GM18868 (cell line): ENCODE data around the gene CNTF.
"Not testable (repeated sequence)": the region's sequence is repeated elsewhere in the genome, so short reads cannot be mapped to it uniquely, and the experiment has no call there.

Experiments used
- ATAC-seq: cut with Tn5 transposase; IDR thresholded peaks from one replicate; pipeline ENCODE4 v1.9.1; 2021; ENCODE audit warnings: mild to moderate bottlenecking, moderate library complexity; ENCODE audit not compliant: unreplicated experiment

CNTF gene, protein sequence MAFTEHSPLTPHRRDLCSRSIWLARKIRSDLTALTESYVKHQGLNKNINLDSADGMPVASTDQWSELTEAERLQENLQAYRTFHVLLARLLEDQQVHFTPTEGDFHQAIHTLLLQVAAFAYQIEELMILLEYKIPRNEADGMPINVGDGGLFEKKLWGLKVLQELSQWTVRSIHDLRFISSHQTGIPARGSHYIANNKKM

DNA sequence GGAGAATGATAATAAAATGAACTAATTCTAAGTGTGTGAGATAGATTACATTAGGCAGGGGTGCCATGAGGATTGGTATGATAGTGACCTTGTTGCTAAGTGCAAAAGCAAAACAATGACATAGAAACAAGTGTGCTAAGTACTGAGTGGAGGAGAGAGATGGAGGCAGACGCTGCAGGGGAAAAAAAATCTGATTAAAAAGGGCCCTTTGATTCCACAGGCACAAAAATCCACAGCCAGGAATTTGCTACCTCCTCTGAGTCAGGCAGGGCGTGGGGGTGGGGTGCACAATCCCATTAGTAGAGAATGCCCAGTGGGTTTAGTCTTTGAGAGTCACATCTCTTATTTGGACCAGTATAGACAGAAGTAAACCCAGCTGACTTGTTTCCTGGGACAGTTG is at the start of gene CNTF:
Gene CNTF, plus strand, starts transcription at position 322 of the 400 bp plus-strand sequence. CDS start 88 bp downstream, outside the sequence.
- no peak for ATAC-seq

DNA sequence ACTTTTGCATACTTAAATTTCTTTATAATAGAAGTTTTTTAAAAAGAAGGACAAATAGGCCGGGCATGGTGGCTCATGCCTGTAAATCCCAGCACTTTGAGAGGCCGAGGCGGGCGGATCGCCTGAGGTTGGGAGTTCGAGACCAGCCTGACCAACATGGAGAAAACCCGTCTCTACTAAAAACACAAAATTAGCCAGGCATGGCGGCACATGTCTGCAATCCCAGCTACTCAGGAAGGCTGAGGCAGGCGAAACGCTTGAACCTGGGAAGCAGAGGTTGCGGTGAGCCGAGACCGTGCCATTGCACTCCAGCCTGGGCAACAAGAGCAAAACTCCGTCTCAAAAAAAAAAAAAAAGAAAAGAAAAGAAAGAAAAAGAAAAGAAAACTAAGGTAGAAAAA is 49.6 kb upstream of the CNTF start:
- not testable (repeated sequence) for ATAC-seq

DNA sequence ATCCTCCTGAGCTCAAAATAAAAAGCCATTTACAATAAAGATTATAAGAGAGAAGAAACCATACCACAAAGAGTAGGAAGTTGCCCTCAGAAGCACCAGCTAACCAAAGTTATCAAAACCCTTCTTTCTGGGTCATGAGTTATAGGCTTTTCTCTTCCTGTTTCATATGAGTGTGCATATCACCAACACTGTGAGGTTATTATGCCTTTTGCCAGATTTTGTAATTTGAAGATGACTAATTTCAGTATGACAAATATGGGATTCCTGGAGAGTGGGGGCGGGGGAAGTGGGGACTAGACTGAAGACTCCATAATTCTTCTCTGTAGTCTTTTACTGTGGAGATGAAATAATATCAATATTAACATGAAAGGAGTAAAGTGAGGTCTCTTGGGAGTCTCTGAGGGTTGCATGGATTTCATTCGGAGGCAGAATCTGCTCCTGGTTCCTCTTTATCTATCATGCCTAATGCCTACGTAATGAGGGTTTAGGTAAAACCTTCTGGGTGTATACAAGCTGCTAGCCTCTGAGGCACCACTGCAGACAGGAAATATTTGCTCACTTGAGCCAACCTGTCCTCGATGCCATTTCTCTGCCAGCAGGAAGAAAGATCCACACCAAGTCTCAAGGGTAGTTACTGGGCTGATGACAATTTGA is 48.9 kb upstream of the CNTF start:
- peak; percentile 40 for ATAC-seq

DNA sequence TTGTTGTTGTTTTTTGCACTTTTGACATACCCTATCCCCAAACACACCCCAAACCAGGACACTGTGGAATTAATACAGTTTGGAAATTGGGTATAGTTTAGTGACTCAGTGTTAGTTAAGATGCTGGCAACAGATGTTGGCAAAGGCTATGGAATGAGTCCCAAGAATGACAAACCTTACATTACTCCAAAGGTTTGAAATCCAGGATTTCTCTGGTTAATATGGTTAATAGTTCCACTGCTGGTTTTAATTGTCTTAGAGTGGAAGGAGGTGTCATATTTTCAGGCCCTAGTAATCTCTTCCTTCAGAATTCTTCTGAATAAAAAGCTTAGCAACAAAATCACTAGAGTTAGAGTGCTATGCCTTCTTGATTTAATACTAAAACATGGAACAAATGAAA is 47.6 kb upstream of the CNTF start:
- no peak for ATAC-seq

DNA sequence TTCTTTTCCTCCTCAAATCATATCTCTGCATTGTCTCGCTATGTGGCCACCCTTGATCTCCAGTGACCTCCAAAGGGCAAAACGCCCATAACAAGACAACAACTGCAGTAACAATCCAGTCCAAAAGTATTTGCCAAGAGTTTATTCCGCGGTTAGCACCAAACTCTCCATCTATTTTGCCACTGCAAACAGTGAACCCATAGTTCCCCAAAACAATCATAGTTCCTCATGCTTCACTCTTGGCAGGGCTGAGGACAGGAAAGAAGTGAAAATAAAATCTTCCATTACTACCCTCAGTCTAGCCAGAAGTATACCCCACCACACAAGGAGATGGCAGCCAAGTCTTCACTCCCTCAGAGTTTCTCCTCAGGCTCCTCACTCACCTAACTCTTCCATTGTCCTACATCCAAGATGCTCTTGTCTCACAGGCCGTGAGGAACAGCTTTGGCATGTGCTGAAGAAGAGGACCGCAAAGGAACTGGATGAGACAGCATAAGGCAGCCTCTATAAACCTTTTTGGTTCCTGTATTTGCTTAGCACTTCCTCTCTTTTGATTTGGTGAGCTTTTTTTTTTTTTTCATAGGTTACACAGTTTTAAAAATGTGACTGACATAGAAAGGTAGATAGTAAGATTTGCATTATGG is 47.0 kb upstream of the CNTF start, which contains the start of gene LPXN:
Gene LPXN, minus strand, starts transcription at position 480 of the 644 bp plus-strand sequence. Its CDS starts 84 bp downstream, at position 396.
- no peak for ATAC-seq

DNA sequence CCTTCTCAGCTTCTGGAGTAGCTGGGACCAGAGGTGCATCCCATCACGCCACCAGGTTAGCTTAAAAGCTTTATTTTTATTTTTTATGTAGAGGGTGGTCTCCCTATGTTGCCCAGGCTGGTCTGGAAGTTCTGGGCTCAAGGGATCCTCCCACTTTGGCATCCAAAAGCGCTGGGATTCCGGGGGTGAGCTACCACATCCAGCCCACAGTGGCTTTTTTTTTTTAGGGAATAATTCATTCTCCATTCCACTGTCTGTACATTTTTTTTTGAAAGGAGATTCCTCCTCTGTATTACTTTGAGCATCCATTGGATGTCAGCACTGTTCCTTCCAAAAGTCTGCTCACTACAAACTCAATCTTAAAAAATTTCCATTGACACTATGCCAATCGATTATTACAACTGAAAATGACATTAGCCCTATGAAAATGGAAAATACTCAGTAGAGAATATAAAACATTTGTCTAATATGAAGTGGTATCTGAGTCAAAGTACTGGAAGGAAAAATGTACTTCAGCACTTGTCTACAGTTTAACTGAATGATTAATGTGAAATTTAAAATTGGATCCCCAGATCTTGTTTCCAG is 45.5 kb upstream of the CNTF start:
- no peak for ATAC-seq

DNA sequence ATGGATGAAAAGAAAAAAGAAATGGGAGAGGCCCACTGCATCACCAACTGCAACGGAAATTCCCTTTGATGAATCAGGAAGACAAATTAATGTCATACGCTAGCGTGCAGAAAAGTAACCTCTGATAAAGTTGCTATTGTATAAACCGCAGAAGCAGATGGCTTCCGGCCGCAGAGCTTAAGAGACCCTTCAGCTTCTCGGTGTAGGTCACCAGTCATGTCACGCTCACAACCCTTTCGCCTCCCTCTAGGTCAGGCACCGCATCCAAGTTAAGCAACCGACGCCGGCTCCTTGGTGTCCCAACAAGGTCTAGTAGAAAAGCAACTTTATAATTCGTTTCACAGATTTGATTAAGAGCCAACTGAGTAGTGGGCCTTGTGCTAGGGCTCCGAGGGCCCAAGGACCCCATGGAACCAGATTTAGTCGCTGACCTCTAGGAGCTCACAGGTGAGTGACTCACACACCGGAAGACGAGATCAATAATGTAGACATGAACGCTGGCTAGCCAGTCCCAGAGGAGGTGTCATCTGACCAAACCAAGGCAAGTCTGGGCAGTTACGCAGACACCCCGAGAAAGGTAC is 44.8 kb upstream of the CNTF start:
- ATAC-seq: peak; percentile 42

DNA sequence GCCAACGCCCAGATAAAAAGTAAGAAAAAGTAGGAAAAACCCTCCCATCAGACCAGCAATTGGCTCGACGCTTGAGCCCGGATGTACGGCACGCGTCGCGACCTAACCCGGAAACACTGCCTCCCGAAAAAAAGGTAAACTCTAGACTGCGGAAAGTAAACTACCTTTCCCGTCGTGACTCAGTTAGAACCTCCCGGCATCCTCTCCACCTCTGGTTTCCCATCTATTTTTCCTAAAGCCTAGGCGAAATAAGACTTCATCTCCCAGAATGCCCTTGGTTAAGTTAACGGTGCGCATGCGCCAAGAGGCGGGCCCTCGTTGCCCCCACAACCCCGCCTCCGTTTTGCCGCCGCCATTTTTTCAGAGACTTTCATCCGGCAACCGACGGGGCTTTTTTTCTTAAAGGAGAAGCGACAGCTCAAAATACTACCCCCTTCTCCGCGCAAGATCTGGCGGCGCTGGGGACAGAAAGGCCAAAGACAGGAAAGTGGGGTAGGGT is 44.3 kb upstream of the CNTF start:
- no peak for ATAC-seq

DNA sequence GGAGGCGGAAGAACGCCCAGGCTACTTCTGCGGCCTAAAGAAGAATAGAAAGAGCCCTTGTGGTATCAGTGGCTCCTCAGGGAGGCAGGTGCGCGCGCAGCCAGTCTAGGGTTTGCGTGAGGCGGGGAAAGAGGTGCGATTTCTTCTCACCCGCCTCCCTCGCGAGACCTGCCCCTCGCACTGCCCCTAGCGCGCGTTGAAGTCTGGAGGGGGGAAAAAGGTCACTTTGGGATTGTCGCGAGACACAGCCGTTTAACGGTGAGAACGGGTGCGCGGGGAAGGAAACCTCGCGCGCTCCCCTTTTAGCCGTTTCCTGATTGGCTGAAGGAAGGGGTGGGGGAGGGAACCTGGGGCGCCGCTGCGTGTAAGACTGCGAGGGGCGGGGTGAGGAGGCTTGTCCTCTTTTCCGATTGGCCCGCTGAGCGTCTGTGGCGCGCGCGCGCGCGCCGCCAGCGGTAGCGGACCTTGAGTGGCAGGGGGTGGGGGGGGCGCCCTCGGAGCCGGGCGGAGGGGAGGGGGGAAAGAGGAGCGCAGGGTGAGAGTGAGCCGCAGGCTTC is 43.8 kb upstream of the CNTF start, which contains the start of gene ZFP91:
Gene ZFP91, plus strand, starts transcription at position 429 of the 557 bp plus-strand sequence. CDS start 219 bp downstream, outside the sequence.
- ATAC-seq: peak; percentile 40

DNA sequence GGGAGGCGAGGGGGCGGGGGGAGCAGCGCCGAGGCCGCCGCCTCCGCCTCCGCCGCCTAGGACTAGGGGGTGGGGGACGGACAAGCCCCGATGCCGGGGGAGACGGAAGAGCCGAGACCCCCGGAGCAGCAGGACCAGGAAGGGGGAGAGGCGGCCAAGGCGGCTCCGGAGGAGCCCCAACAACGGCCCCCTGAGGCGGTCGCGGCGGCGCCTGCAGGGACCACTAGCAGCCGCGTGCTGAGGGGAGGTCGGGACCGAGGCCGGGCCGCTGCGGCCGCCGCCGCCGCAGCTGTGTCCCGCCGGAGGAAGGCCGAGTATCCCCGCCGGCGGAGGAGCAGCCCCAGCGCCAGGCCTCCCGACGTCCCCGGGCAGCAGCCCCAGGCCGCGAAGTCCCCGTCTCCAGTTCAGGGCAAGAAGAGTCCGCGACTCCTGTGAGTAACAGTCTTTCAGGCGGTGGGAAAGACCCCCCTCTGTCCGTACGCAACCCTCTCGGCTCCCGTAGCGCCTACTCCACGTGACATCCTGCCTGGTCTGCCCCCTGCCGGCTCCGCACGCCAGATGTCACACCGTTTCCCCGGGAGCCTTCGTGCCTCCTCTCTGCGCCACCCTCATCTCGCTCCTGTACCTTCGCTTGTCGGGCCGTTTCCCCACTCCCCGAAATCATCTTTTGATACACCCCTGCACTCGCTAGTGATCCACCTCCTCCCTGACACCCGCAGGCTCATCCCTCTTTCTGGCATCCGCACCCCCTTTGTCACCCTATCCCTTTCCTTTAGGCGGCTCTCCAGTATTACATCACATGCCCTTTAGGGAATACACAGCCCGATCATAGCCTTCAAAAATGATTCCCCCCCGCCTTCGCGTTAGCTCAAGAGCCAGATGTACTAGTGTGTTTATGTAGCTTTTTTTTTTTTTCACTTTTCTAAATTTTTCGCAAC is 43.0 kb upstream of the CNTF start:
- ATAC-seq: peak; percentile 43

DNA sequence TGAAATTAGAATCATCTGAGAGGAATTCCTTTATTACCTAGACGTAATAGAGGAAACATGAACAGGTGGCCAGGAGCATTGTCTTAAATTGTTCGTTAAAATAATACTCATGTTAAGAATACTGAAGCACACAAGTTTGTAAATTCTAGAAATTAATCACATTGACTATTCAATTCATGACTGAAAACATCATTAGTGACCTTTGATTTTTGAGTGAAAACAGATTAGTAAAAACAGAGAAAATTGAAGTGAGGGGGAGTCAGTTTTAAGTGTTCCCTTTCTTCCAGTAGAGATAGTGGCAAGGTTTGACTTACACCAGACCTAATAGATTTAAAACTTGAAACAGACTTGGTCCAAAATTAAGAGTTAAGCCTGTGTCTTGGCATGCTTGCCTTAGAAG is 42.2 kb upstream of the CNTF start:
- ATAC-seq: no peak

DNA sequence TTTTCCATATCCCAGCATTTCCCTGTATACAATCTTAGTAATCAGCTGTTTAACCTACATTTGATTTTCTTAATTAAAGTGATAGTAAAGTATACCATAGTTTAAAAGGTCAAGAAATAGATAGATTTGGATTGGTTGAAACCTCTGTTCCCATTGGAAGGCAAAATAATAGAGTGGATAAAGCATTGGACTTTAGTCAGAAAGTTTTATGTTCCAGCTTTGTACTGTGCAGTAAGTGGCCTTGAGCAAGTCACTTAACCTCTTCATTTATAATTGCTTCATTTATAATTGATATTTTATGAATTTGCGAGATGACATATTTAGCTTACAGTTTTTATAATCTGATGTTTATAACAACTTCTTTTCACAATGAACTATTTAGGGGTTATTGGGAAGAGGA is 40.0 kb upstream of the CNTF start:
- no peak for ATAC-seq

DNA sequence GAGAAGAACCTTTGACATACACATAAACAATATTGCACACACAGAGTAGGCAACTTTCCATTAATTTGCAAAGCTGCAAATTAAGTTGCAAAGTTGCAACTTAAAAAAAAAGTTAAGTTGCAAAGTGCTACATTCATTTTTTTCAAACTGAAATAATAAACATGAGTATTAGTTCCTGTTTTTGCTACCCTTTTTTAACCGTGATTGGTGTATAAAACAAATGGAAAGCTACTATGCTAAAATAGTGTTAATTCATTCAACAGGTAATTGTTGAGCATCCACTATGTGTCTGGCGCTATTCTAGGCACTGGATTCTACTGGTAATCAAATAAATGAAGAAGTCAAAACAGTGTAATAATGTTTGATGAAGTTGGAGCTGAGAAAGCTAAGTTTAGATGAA is 35.5 kb upstream of the CNTF start:
- ATAC-seq: no peak

DNA sequence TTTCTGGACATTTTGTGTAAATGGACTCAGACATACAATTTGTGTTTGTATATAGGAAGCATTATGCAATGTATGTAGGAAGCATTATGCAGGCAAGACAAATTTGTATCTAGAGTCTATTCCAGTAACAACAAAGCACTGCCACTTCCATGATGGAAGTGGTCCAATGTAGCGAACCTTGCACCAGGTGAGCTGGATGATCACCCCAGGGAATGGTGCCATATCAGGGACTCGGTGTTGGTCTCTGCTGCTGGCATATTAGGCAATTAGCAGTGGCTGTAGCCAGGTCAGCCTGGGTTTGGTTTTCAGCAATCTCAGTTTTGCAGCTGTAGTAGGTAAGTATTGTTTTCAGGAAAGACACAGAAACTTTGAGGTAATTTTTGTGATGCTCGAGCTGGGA is 30.8 kb upstream of the CNTF start:
- no peak for ATAC-seq

DNA sequence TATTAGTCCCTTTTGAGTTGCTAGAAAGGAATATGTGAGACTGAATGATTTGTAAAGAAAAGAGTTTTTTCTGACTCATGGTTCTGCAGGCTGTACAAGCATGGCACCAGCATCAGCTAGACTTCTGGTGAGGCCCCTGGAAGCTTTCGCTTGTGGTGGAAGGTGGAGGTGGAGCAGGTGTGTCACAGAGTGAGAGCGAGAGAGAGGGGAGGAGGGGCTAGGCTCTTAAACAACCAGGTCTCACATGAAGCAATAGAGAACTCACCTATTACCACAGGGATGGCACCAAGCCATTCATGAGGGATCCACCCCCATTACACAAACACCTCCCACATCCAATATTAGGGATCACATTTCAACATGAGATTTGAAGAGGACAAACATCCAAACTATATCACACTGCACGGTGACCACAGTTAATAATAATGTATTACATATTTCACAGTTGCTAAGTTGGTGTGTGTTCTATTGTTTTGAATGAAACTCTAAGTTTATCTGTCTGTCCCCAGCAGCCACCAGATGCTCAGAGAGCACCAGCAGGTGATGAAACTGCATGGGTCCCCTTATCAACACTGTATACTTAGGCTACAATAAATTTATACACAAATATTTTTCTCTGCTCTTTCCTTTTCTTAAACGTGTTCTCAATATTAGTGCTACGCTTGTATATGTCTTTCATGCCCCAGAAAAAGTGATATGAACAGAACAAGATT is 29.5 kb upstream of the CNTF start:
- no peak for ATAC-seq

DNA sequence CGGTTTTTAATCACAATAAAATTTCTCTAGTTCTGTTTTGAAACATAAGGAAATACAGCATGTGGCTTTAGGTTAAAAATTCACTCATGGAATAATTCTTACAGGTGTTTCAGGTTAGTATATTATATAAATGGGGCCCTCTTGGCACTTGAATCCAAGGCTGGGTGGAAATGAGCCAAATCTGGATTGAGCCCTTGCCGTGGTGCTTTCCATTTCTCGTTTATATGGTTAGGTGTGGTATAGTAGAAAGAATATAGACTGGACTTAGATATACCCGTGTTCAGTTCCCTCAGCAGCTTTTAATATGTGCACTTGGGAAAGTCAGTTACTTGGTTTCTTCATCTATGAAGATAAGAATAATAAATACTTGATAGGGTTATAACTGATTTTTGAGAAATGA is 27.6 kb upstream of the CNTF start:
- ATAC-seq: no peak

DNA sequence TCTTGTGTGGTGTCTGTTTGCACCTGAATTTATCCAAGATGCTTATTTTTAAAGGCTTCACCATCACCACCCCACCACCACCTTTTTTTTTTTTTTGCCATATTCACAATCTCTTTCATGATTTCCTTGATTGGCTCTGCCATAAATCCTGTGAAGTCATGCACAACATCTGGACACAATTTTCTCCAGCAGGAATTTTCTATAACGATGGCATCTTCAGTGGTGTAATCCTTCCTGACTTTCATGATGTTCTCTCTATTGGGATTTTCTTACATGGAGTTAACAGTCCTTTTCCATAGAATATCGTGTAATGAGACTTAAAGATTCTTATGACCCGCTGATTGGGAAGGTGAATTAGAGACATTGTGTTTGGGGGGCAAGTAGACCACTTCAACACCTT is 25.8 kb upstream of the CNTF start:
- no peak for ATAC-seq

DNA sequence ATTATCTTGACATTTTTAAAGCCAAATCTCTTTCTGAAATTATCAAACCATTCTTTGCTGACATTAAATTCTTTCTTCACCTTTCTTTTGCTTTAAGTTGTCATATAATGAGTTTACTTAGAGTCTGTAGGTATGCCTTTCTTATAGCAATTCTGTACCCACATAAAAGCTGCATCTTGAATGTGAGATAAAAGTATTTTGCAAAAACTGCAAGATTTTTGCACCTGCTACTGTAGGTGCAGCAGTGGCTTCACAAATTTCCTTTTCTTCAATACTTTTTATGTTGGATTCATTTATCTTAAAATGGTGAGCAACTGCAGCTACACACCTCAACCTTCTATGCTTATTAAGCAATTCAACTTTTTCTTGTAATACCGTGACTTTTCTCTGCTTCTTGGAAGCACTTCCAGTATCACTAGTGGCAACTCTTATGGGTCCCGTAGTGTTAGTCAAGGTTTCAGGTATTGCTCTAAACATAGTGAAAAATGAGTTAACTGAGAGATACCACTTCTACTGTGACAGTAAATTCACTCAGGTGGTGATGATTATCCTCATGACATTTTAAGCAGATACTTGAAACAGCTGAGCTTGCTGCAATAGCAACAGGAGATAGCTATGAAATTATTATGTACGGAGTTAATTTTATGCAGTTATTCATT is 24.9 kb upstream of the CNTF start:
- ATAC-seq: no peak

DNA sequence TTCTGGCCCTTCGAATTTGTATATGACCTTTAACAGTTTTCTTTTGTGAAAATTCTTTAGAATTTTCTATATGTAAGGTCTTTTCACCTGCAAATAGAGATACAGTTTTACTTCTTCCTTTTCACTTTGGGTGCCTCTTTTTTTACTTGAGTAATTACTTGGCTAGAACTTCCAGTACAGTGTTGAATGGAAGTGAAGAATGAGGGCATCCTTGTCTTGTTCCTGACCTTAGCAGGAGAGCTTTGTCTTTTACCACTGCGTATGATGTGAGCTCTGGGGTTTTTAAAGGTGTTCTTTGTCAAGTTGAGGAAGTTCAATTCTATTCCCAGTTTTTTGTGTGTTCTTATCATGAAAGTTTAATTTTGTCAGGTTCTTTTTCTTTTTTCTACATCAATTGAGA is 22.0 kb upstream of the CNTF start:
- ATAC-seq: no peak
